Measurements from ENCODE around the gene ETV3.

Gene ETV3

DNA sequence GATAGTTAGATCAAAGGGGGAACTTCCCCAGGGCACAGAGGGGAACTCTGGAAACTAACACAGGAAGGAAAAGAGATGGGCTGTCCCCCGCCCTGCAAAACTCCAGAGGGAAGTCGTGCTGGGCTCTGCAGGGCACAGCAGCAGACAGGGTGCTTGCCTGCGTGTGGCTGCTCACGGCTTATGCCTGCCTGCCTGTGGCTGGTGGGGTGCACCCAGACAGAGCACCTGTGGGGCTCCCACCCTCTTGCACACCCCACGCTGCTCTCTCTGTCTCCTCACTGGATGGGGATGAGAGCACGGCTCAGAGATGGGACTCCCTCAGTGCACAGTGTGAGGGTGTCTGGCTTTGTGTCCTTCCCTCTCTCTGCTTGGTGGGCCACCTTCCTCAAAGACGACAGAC is 25.1 kb downstream of the ETV3 start:
- Histone ChIP-seq H3K27ac (ENCODE audit: low read depth, low read length) (no peak overlapping the region), H3K9ac (ENCODE audit: low read length) (no peak overlapping the region), H3K27me3 (ENCODE audit: control insufficient read depth, insufficient read depth, low read length) (peaks cover 15% of the 10 kb centered on the region), H3K36me3 (ENCODE audit: control insufficient read depth, insufficient read depth, low read length) (no peaks in the 10 kb centered on the region), H3K4me3 (ENCODE audit: low read length) (no peak overlapping the region), H3K4me1 (ENCODE audit: control insufficient read depth, insufficient read depth, low read length) (no peaks in the 10 kb centered on the region)

DNA sequence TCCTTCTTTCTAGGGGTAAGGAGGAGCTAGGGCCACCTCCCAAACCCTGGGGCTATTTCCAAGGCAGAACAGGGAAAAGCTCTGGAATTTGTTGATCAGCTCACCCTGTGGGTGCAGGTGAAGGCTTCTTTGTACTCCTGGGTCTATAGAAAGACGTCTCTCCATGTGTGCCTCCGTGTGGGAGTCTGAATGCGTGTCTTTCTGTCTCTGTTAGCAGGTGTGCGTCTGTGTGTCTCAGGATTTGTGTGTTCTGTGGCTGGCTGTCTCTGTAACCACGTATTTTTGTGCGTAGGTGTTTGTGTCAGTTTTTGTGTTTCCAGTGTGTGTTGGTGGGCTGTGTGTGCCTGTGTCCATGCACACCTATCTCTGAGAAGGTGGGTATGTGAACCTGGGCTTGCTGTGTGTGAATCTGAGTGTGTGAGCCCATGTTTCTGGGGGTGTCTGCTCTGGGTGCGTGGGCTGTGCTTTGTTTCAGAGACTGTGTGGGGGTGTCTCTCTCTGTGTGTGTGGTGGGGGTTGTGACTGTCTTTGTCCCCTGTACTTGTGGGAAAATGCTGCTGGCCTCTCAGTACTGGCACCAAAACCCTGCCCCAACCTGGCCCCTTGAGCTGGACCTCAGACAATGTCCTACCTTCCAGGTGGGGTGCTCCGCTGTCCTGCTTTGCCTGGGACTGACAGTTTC is 25.9 kb downstream of the ETV3 start:
- Histone ChIP-seq H3K4me1 (ENCODE audit: control insufficient read depth, insufficient read depth, low read length) (no peaks in the 10 kb centered on the region), H3K9ac (ENCODE audit: low read length) (no peak overlapping the region), H3K4me3 (ENCODE audit: low read length) (no peak overlapping the region), H3K27ac (ENCODE audit: low read depth, low read length) (no peak overlapping the region), H3K27me3 (ENCODE audit: control insufficient read depth, insufficient read depth, low read length) (peaks cover 18% of the 10 kb centered on the region), H3K36me3 (ENCODE audit: control insufficient read depth, insufficient read depth, low read length) (no peaks in the 10 kb centered on the region)

DNA sequence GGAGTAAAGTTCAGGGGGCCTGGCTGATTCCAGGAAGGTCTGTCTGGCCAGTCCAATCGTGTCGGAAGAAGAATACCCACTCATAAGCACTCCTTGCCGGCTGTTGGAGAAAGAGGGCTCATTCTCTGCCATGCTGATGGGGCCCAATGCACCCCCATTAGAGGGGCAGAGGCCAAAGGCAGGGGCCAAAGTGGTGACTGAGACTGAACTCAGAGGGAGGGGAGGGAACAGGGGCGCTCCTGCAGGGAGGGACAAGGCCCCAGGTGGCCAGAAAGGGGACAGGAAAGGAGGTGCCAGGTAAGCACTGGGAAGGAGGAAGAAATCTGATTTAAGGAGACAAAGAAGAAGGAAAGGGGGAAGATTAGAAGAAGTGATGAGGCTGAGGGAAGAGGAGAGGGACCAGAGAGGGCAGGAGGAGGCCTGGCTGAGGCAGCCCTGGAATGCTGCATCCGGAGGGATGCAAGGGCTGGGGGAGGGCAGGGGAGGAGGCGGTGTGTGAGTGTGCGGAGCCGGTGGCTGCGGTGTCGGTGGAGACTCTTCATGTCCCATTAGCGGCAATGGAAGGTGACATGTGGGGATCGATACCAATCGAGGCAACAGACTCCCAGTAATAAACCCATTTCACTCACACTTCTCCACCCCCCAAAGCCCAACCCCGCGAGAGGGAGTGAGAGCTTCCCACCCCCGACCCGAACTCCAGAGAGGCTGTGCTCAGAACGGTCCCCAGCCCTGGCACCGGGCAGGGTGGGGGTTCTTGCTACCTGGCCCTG is 26.6 kb downstream of the ETV3 start:
- H3K36me3 ChIP-seq (ENCODE audit: control insufficient read depth, insufficient read depth, low read length): no peaks in the 10 kb centered on the region

DNA sequence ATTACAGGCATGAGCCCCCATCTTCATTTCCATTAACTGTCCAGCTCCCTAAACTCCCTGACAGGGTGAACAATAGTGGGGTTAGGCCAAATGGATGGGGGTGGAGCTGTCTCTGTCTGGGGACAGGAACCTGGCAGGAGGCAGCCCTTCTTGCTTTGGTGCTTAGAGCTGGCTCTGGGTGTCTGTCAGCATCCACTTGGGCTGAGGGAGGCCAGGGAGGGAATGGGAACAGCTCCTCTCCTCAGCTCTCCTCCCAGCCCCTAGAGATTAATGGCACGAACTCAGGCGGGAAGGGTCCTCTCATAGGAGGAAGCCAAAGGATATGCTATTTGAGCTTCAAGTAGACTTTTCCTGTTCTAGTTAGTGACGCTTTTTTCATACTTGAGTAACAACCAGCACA is 27.5 kb downstream of the ETV3 start:
- no peaks in the 10 kb centered on the region for H3K36me3 ChIP-seq (ENCODE audit: control insufficient read depth, insufficient read depth, low read length)
- H3K9ac ChIP-seq (ENCODE audit: low read length): no peak overlapping the region
- no peak overlapping the region for H3K4me3 ChIP-seq (ENCODE audit: low read length)
- no peak overlapping the region for H3K27ac ChIP-seq (ENCODE audit: low read depth, low read length)
- peaks cover 19% of the 10 kb centered on the region for H3K27me3 ChIP-seq (ENCODE audit: control insufficient read depth, insufficient read depth, low read length)
- H3K4me1 ChIP-seq (ENCODE audit: control insufficient read depth, insufficient read depth, low read length): no peaks in the 10 kb centered on the region

More for the DNA sequence above, 26.6 kb downstream of the ETV3 start:
- Histone ChIP-seq H3K9ac (ENCODE audit: low read length) (no peak overlapping the region), H3K4me1 (ENCODE audit: control insufficient read depth, insufficient read depth, low read length) (no peaks in the 10 kb centered on the region), H3K4me3 (ENCODE audit: low read length) (no peak overlapping the region), H3K27ac (ENCODE audit: low read depth, low read length) (no peak overlapping the region), H3K27me3 (ENCODE audit: control insufficient read depth, insufficient read depth, low read length) (peaks cover 19% of the 10 kb centered on the region)

DNA sequence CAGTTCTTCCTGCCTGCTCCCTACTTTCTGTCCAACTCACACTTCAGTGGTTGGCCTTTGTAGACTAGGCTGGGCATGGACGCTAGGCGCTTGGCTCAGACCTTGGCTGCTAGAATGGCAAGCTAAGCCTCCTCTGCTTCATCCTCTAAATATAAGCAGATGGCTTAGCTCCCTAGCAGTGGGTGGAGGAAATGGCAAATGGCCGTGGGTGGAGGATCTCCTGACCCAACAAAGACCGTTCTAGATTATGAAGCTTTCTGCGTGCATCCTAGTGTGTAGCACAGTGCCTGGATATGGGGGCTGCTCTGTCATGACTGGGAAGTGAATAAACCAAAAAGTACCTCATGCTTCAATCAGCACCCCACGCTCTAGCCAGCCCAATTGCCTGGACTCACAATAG is 28.2 kb downstream of the ETV3 start:
- Histone ChIP-seq H3K27me3 (ENCODE audit: control insufficient read depth, insufficient read depth, low read length) (peaks cover 19% of the 10 kb centered on the region), H3K4me3 (ENCODE audit: low read length) (no peak overlapping the region), H3K36me3 (ENCODE audit: control insufficient read depth, insufficient read depth, low read length) (no peaks in the 10 kb centered on the region), H3K27ac (ENCODE audit: low read depth, low read length) (no peak overlapping the region), H3K4me1 (ENCODE audit: control insufficient read depth, insufficient read depth, low read length) (no peaks in the 10 kb centered on the region), H3K9ac (ENCODE audit: low read length) (no peak overlapping the region)

DNA sequence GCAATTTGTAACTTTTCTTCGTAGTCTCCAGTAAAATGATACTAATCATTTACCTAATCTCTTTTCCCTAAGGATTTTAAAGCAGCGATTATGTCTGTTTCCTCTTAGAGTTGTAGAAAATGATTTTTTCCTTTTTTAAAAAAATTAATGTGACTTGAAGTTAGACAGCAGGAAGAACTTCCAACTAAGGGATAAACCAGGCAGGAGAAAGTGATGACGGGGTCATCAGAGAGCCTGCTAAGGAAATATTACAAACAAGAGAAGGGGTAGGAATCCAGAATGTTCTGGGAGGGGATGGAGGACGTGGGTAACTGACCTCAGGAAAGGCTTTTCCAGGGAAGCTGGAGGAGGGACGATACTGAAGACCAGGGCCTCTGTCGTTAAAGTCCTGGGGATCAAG is 29.7 kb downstream of the ETV3 start:
- no peak overlapping the region for H3K4me3 ChIP-seq (ENCODE audit: low read length)
- no peak overlapping the region for H3K27ac ChIP-seq (ENCODE audit: low read depth, low read length)
- no peaks in the 10 kb centered on the region for H3K36me3 ChIP-seq (ENCODE audit: control insufficient read depth, insufficient read depth, low read length)
- H3K9ac ChIP-seq (ENCODE audit: low read length): no peak overlapping the region
- H3K27me3 ChIP-seq (ENCODE audit: control insufficient read depth, insufficient read depth, low read length): peaks cover 19% of the 10 kb centered on the region
- no peaks in the 10 kb centered on the region for H3K4me1 ChIP-seq (ENCODE audit: control insufficient read depth, insufficient read depth, low read length)

DNA sequence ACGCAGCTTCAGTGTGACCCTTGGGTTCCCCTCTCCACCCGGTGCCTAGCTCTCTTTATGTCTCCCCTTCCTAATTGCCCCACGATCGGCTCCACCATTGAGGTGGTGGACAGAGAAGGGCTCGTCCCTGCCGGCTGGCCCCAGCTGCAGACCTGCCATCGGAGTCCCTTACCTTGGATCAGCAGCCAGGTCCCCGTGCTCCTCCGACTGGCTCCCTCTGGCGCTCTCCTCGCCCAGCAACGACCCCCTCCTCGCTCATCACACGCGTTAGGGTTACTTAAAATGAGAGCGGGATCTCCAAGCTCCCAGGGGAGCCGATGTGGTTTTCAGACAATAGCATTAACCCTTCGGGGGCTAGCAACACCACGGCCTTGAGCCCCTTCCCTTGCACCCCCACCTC is 30.5 kb downstream of the ETV3 start:
- peaks cover 20% of the 10 kb centered on the region for H3K27me3 ChIP-seq (ENCODE audit: control insufficient read depth, insufficient read depth, low read length)
- no peak overlapping the region for H3K9ac ChIP-seq (ENCODE audit: low read length)
- H3K27ac ChIP-seq (ENCODE audit: low read depth, low read length): no peak overlapping the region
- no peaks in the 10 kb centered on the region for H3K36me3 ChIP-seq (ENCODE audit: control insufficient read depth, insufficient read depth, low read length)
- no peak overlapping the region for H3K4me3 ChIP-seq (ENCODE audit: low read length)
- H3K4me1 ChIP-seq (ENCODE audit: control insufficient read depth, insufficient read depth, low read length): no peaks in the 10 kb centered on the region

DNA sequence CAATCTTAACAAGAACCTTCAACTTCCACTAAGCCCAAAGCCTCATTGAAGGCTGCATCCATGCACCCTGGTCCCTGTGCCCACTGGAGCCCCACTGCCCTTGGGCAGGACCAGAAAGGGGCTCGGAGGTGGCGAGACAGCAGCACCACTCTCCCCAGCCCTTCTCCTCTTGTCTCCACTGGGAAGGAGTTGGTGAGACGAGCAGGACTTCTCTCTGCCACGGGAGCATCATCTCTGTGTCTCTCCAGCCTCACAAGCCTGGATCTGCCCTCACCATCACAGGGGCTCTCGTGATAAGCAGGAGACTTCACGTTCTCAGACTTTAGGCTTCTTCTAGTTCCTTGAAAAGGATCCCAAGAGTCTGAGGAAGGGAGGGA is 31.4 kb downstream of the ETV3 start:
- Histone ChIP-seq H3K27ac (ENCODE audit: low read depth, low read length) (no peak overlapping the region), H3K4me1 (ENCODE audit: control insufficient read depth, insufficient read depth, low read length) (no peaks in the 10 kb centered on the region), H3K9ac (ENCODE audit: low read length) (no peak overlapping the region), H3K27me3 (ENCODE audit: control insufficient read depth, insufficient read depth, low read length) (peaks cover 17% of the 10 kb centered on the region), H3K4me3 (ENCODE audit: low read length) (no peak overlapping the region), H3K36me3 (ENCODE audit: control insufficient read depth, insufficient read depth, low read length) (no peaks in the 10 kb centered on the region)

DNA sequence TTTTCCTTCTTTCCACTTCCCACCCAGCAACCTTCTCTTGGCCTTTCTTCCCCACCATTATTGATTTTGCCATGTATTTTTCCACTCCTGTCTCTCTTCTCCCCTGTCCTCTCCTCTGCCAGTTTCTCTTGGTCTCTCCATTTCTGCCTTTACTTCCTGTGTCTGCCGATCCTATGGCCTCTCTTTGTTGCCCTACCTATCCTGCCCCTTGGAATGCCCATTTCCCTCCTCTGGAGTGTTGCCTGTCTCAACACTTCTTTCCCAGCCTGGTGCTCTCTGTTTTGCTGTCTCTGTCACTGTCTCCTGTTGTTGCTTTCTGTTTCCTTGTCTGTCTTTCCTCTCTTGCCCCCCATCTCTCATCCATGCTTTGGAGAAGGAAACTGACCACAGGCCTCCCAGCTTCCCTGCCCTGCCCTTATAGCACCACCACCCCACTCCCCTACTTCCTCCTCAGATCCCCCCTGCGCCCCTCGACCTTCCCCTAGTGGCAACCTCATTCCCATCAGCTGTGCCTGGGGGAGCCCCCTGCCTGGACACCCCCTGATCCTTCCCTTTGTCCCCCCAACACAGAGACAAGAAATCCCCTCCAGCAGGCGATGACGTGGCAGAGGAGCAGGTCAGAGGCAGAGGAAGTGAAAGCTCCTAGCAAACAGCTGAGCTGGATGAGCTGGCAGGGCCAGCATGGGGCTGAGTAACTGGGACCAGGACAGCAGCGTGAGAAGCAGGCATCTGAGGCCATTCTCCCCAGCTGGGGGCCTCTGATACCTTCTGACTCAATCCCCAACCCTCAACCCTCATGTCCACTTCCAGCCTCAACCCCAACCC is 32.0 kb downstream of the ETV3 start:
- H3K27ac ChIP-seq (ENCODE audit: low read depth, low read length): no peak overlapping the region
- H3K27me3 ChIP-seq (ENCODE audit: control insufficient read depth, insufficient read depth, low read length): peaks cover 17% of the 10 kb centered on the region
- H3K9ac ChIP-seq (ENCODE audit: low read length): no peak overlapping the region
- no peak overlapping the region for H3K4me3 ChIP-seq (ENCODE audit: low read length)
- H3K4me1 ChIP-seq (ENCODE audit: control insufficient read depth, insufficient read depth, low read length): no peaks in the 10 kb centered on the region
- H3K36me3 ChIP-seq (ENCODE audit: control insufficient read depth, insufficient read depth, low read length): no peaks in the 10 kb centered on the region

DNA sequence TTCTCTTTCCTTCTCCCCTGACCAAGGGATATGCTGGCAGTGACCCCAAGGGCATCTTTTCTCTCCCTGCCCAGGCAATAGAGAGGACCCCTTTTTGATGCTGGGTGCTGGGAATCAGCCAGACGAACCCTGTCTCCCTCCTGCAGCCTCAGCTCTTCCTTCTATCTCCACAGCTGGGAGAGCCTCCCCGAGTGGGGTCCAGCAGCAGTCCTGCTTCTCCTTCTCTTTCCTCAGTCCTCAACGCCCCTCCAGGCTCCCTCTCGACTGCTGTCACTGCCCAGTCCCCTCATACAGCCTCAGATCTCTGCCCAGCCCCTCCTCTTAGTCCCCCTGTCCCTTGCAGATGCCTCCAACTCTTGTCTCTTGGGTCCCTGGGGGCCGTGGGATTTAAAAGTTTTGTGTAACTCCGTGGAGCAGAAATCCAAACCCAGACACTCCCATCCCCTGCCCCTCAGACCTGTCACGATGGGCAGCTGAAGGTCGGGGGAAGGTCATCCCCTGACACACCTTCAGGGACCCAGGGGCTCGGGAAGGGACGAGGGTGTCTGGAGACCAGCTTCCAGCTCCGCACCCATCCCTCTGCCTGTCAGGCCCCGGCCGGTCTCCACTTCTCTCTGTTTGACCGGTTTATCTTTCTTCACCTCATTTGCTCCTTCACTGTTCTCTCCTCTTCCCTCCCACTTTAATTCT is 32.8 kb downstream of the ETV3 start:
- H3K27ac ChIP-seq (ENCODE audit: low read depth, low read length): no peak overlapping the region
- peaks cover 17% of the 10 kb centered on the region for H3K27me3 ChIP-seq (ENCODE audit: control insufficient read depth, insufficient read depth, low read length)
- no peaks in the 10 kb centered on the region for H3K36me3 ChIP-seq (ENCODE audit: control insufficient read depth, insufficient read depth, low read length)
- H3K9ac ChIP-seq (ENCODE audit: low read length): no peak overlapping the region
- H3K4me1 ChIP-seq (ENCODE audit: control insufficient read depth, insufficient read depth, low read length): no peaks in the 10 kb centered on the region
- H3K4me3 ChIP-seq (ENCODE audit: low read length): no peak overlapping the region

DNA sequence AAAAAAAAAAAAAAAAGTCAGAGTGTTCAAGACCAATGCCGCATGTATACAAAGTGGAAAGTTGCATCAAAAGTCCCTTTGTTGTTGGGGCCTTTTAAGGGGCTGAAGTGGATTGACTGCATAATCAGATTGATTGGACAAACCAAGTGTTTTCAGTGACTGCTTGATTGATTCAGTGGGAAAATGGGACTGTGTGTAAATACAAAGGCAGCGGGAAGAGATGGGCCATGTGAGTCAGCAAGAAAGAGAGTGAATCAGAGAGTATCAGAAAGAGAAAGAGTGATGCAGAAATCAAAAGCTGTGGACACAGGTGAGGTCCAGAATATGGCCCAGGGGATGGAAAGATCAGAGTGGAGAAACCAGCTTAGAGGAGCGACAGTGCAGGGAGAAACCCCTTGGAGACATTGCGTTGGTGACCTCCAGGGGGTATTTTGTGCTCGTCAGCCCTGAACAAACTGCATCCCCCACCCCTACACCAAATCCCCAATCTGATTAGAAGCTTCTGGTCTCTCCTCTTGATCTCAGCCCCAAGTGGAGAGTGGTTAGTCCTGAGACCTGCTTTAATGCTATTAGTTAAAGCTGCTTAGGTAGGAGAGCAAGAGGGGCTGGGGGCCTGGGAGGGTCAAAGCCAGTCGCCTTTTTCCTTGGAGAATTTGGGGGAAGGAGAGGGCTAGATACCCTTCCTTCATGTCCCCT is 33.4 kb downstream of the ETV3 start:
- Histone ChIP-seq H3K27ac (ENCODE audit: low read depth, low read length) (no peak overlapping the region), H3K9ac (ENCODE audit: low read length) (no peak overlapping the region), H3K27me3 (ENCODE audit: control insufficient read depth, insufficient read depth, low read length) (peaks cover 14% of the 10 kb centered on the region), H3K36me3 (ENCODE audit: control insufficient read depth, insufficient read depth, low read length) (no peaks in the 10 kb centered on the region), H3K4me1 (ENCODE audit: control insufficient read depth, insufficient read depth, low read length) (no peaks in the 10 kb centered on the region), H3K4me3 (ENCODE audit: low read length) (no peak overlapping the region)

DNA sequence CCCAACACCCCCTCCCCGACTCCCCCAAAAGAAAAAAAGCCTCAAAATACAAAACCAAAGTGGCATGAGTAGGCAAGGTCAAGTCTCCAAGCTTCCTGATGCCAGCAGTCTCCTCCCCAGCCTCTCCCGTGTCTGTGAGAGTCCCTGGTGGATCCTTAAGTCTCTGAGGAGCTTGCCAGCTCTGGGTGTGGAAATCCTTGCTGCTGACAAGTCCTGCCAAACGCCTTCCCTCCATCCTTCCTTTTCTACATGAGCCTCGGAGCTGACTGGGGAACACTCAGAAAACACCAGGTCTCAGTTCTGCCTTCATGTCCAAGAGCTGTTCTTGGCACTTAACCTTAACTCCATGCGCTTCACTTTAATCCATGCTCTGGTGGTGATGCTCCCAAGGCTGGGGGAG is 34.9 kb downstream of the ETV3 start:
- H3K36me3 ChIP-seq (ENCODE audit: control insufficient read depth, insufficient read depth, low read length): no peaks in the 10 kb centered on the region
- H3K27me3 ChIP-seq (ENCODE audit: control insufficient read depth, insufficient read depth, low read length): peaks cover 9% of the 10 kb centered on the region
- H3K4me3 ChIP-seq (ENCODE audit: low read length): no peak overlapping the region
- H3K4me1 ChIP-seq (ENCODE audit: control insufficient read depth, insufficient read depth, low read length): no peaks in the 10 kb centered on the region
- H3K27ac ChIP-seq (ENCODE audit: low read depth, low read length): no peak overlapping the region
- H3K9ac ChIP-seq (ENCODE audit: low read length): no peak overlapping the region
